ENCODE measurements around the gene C6.

- TF ChIP-seq CTCF (IDR thresholded peaks at IDR 0.05) (no peak), EZH2phosphoT487 (IDR thresholded peaks at IDR 0.05) (no peak), EZH2 (IDR thresholded peaks at IDR 0.05) (no peak)
Measured at GRCh38 chr5:41196197-41196596, 17.1 kb downstream of the C6 start.
